ENCODE measurements around the gene IL11.

The IL11 gene

DNA sequence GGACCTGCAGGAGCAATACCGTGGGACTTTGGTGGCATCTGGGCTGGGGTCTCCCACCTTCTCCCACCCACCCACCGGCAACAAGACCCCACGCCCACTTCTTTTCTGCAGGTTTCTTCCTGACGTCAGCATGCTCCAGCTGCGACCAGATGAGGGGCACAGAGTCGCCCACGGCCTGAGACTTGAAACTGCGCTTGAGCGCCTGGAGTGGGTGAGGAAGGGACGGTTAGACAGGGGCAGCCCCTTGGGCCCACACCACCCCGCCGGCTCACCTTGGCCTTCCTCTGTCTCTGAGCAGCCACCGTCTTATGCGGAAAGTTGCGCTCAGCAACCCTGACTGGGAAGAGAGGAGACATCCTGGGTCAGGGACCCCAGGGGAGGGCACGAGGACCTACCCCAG, 9.4 kb downstream of the IL11 start:
- H3K27ac ChIP-seq (replicated peaks; ENCODE audit: low read length): no peak overlapping the region
- no peaks in the 10 kb centered on the region for H3K36me3 ChIP-seq (replicated peaks in 1 of 2; ENCODE audit: control insufficient read depth in 2 of 2, insufficient read depth in 2 of 2, low read length in 2 of 2)
- H3K4ac ChIP-seq (ENCODE audit: low read length): no peak overlapping the region
- no peaks in the 10 kb centered on the region for H3K79me1 ChIP-seq (ENCODE audit: low read depth, low read length)
- peaks cover 0 to 24% (median 10%) of the 10 kb centered on the region in 3 experiments for H3K27me3 ChIP-seq (ENCODE audit: control insufficient read depth in 3 of 3, insufficient read depth in 3 of 3, low read depth in 1 of 3, low read length in 3 of 3)
- H3K23ac ChIP-seq (ENCODE audit: low read depth, low read length, poor library complexity): peak overlapping the region; percentile 60
- no peak overlapping the region for H4K8ac ChIP-seq (ENCODE audit: low read depth, low read length)
- H3K9ac ChIP-seq (ENCODE audit: low read depth, low read length, poor library complexity): no peak overlapping the region
- no peak overlapping the region for H2BK120ac ChIP-seq (ENCODE audit: low read depth, low read length)
- peak overlapping the region; percentile 9 for H2BK15ac ChIP-seq (ENCODE audit: low read length)
- peaks cover 7 to 11% of the 10 kb centered on the region in 2 donors for H3K4me1 ChIP-seq (ENCODE audit: control insufficient read depth in 2 of 2, insufficient read depth in 1 of 2, low read depth in 1 of 2, low read length in 2 of 2)
- H3K9me3 ChIP-seq (replicated peaks in 1 of 2; ENCODE audit: control insufficient read depth in 2 of 2, insufficient read depth in 1 of 2, low read depth in 1 of 2, low read length in 2 of 2): no peaks in the 10 kb centered on the region
- H3K4me3 ChIP-seq (ENCODE audit: low read length in 2 of 2): no peak overlapping the region
- peak overlapping the region; percentile 78 for H2BK5ac ChIP-seq (ENCODE audit: low read length)
- H2BK12ac ChIP-seq (ENCODE audit: low read length): no peak overlapping the region
- no peak overlapping the region for H3K4me2 ChIP-seq (ENCODE audit: insufficient read depth, low read length, poor library complexity, severe bottlenecking)
- WGBS, 2 donors (ENCODE audit: extremely low coverage in 2 of 2, insufficient read length in 2 of 2, insufficient replicate concordance in 1 of 2): no CpG with 5 or more reads among the region's 16 CpGs
- H2AFZ ChIP-seq (ENCODE audit: low read length): no peak overlapping the region
- no peak overlapping the region for H3K14ac ChIP-seq (ENCODE audit: low read length)
- no peak for DNase-seq (ENCODE audit: low spot score)
- H2AK5ac ChIP-seq (ENCODE audit: low read depth, low read length): peak overlapping the region; percentile 84
- no peak overlapping the region for H4K91ac ChIP-seq (ENCODE audit: low read depth, low read length, poor library complexity)
- peak overlapping the region; percentile 28 for H3K18ac ChIP-seq (ENCODE audit: low read length)

DNA sequence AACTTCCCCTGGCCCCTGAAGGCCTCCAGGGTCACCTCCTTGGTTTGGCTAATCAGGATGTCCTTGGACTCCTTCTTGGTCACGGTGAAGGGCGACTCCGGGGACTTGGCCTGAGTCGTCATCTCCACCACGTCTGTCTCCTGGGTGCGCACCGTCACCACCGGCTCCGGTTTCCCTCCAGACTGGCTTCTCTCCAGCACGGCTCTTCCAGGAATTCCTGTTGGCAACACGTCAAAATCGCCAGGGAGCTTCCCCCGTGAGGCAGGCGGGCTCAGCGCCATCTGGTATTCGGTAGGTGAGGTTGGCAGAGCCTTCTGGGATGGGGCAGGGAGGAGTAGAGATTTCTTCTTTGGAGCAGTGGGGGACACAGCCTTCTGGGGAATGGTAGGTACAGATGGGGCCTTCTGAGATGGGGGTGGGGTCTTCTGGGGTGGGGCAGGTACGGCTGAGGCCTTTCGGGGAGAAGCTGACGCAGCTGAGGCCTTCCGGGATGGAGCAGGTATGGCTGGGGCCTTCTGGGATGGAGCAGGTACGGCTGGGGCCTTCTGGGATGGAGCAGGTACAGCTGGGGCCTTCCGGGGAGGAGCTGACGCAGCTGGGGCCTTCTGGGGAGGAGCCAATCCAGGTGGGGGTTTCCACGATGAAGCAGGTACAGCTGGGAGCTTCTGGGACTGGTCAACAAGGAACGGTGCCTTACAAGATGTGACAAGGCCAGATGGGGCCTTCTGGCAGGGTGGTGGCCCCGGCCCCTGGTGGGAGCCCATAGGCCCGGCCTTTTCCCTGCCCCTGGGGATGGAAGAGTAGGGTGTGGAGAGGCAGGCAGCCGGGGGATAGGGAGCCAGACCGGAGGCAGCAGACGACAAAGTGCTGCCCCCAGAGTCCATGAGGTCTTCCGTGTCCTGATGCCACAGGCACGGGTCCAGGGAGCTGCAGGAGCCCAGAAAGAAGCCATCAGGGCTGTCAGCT, 11.0 kb downstream of the IL11 start:
- Histone ChIP-seq H3K9me3 (replicated peaks in 1 of 2; ENCODE audit: control insufficient read depth in 2 of 2, insufficient read depth in 1 of 2, low read depth in 1 of 2, low read length in 2 of 2) (no peaks in the 10 kb centered on the region), H3K36me3 (replicated peaks in 1 of 2; ENCODE audit: control insufficient read depth in 2 of 2, insufficient read depth in 2 of 2, low read length in 2 of 2) (no peaks in the 10 kb centered on the region), H4K91ac (ENCODE audit: low read depth, low read length, poor library complexity) (no peak overlapping the region), H2BK15ac (ENCODE audit: low read length) (peak overlapping the region; percentile 62), H2AFZ (ENCODE audit: low read length) (no peak overlapping the region), H3K4me1 (ENCODE audit: control insufficient read depth in 2 of 2, insufficient read depth in 1 of 2, low read depth in 1 of 2, low read length in 2 of 2) (peaks cover 8 to 11% of the 10 kb centered on the region in 2 donors), H3K23ac (ENCODE audit: low read depth, low read length, poor library complexity) (no peak overlapping the region), H3K14ac (ENCODE audit: low read length) (no peak overlapping the region), H3K27me3 (ENCODE audit: control insufficient read depth in 3 of 3, insufficient read depth in 3 of 3, low read depth in 1 of 3, low read length in 3 of 3) (peaks cover 6 to 36% (median 25%) of the 10 kb centered on the region in 3 experiments), H3K79me1 (ENCODE audit: low read depth, low read length) (no peaks in the 10 kb centered on the region), H2BK12ac (ENCODE audit: low read length) (peak overlapping the region; percentile 4), H3K4me3 (ENCODE audit: low read length in 2 of 2) (no peak overlapping the region), H3K4me2 (ENCODE audit: insufficient read depth, low read length, poor library complexity, severe bottlenecking) (no peak overlapping the region), H2BK120ac (ENCODE audit: low read depth, low read length) (no peak overlapping the region), H3K18ac (ENCODE audit: low read length) (peak overlapping the region; percentile 71), H4K8ac (ENCODE audit: low read depth, low read length) (no peak overlapping the region), H2BK5ac (ENCODE audit: low read length) (peak overlapping the region; percentile 13), H3K27ac (replicated peaks; ENCODE audit: low read length) (no peak overlapping the region), H2AK5ac (ENCODE audit: low read depth, low read length) (peak overlapping the region; percentile 90), H3K9ac (ENCODE audit: low read depth, low read length, poor library complexity) (no peak overlapping the region), H3K4ac (ENCODE audit: low read length) (no peak overlapping the region)
- WGBS, 2 donors (ENCODE audit: extremely low coverage in 2 of 2, insufficient read length in 2 of 2, insufficient replicate concordance in 1 of 2): no CpG with 5 or more reads among the region's 32 CpGs
- DNase-seq (ENCODE audit: low spot score): no peak

DNA sequence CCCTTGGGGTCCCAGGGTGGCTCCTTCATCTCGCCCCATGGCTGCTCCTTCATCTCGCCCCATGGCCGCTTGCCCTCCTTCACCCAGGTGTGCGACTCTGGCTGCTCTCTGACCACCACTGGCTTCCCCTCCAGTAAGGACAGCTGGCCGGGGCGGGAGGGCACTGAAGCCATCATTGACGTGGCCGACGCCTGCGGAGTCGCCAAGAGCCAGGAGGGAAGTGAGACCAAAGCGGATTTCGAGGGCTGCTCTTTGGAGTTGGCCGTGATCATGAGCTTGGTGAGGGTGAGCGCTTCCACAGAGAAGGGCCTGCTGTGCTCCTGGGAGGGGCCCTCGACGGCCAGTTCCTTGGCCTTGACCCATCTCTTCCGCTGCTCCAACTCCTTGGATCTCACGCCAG, 11.8 kb downstream of the IL11 start:
- no CpG with 5 or more reads among the region's 19 CpGs for WGBS, 2 donors (ENCODE audit: extremely low coverage in 2 of 2, insufficient read length in 2 of 2, insufficient replicate concordance in 1 of 2)
- Histone ChIP-seq H3K4me1 (ENCODE audit: control insufficient read depth in 2 of 2, insufficient read depth in 1 of 2, low read depth in 1 of 2, low read length in 2 of 2) (peaks cover 11 to 14% of the 10 kb centered on the region in 2 donors), H3K4me3 (ENCODE audit: low read length in 2 of 2) (no peak overlapping the region), H2AK5ac (ENCODE audit: low read depth, low read length) (peak overlapping the region; percentile 61), H2AFZ (ENCODE audit: low read length) (no peak overlapping the region), H3K27me3 (ENCODE audit: control insufficient read depth in 3 of 3, insufficient read depth in 3 of 3, low read depth in 1 of 3, low read length in 3 of 3) (peaks cover 7 to 44% (median 31%) of the 10 kb centered on the region in 3 experiments), H4K91ac (ENCODE audit: low read depth, low read length, poor library complexity) (no peak overlapping the region), H3K14ac (ENCODE audit: low read length) (peak overlapping the region; percentile 40), H3K79me1 (ENCODE audit: low read depth, low read length) (no peaks in the 10 kb centered on the region), H3K23ac (ENCODE audit: low read depth, low read length, poor library complexity) (no peak overlapping the region), H3K18ac (ENCODE audit: low read length) (no peak overlapping the region), H3K9ac (ENCODE audit: low read depth, low read length, poor library complexity) (no peak overlapping the region), H3K27ac (replicated peaks; ENCODE audit: low read length) (no peak overlapping the region), H4K8ac (ENCODE audit: low read depth, low read length) (no peak overlapping the region), H3K4ac (ENCODE audit: low read length) (no peak overlapping the region), H3K36me3 (replicated peaks in 1 of 2; ENCODE audit: control insufficient read depth in 2 of 2, insufficient read depth in 2 of 2, low read length in 2 of 2) (no peaks in the 10 kb centered on the region), H3K4me2 (ENCODE audit: insufficient read depth, low read length, poor library complexity, severe bottlenecking) (no peak overlapping the region), H2BK15ac (ENCODE audit: low read length) (peak overlapping the region; percentile 62), H2BK120ac (ENCODE audit: low read depth, low read length) (no peak overlapping the region), H2BK12ac (ENCODE audit: low read length) (no peak overlapping the region), H2BK5ac (ENCODE audit: low read length) (no peak overlapping the region), H3K9me3 (replicated peaks in 1 of 2; ENCODE audit: control insufficient read depth in 2 of 2, insufficient read depth in 1 of 2, low read depth in 1 of 2, low read length in 2 of 2) (no peaks in the 10 kb centered on the region)
- DNase-seq (ENCODE audit: low spot score): no peak

DNA sequence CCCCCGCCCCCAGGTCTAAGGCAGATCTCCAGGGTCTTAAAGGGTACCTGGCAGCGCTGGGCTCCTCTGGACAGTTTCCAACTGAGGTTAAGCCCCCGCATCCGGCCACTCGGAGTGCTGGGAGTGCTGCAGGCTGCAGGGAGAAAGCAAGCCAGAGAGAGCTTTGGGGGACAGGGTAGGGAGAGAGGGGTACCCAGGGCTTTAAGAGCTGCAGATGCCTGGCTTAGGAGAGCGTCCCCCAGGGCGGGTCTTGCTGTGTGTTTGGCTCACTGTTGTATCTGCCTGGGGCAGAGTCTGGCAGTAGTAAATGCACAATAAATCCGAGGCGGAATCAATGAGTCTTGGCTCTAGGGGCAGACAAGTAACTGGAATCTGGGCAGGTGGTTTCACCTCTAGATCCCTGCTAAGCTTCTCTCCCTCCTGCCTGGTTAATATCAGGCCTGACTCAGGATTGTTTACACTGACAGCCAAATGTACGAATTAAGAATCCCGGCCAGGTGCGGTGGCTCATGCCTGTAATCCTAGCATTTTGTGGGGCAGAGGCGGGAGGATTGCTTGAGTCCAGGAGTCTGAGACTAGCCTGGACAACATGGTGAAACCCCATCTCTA, 14.9 kb downstream of the IL11 start:
- WGBS, 2 donors (ENCODE audit: extremely low coverage in 2 of 2, insufficient read length in 2 of 2, insufficient replicate concordance in 1 of 2): no CpG with 5 or more reads among the region's 13 CpGs
- Histone ChIP-seq H4K91ac (ENCODE audit: low read depth, low read length, poor library complexity) (no peak overlapping the region), H3K14ac (ENCODE audit: low read length) (no peak overlapping the region), H3K9ac (ENCODE audit: low read depth, low read length, poor library complexity) (no peak overlapping the region), H2BK15ac (ENCODE audit: low read length) (no peak overlapping the region), H3K18ac (ENCODE audit: low read length) (no peak overlapping the region), H2AK5ac (ENCODE audit: low read depth, low read length) (no peak overlapping the region), H2BK12ac (ENCODE audit: low read length) (no peak overlapping the region), H3K4me1 (ENCODE audit: control insufficient read depth in 2 of 2, insufficient read depth in 1 of 2, low read depth in 1 of 2, low read length in 2 of 2) (peaks cover 7% of the 10 kb centered on the region in 2 donors), H3K27ac (replicated peaks; ENCODE audit: low read length) (no peak overlapping the region), H3K4me3 (ENCODE audit: low read length in 2 of 2) (peak overlapping the region in 1 of 2 donors; percentile 30), H2BK5ac (ENCODE audit: low read length) (no peak overlapping the region), H3K23ac (ENCODE audit: low read depth, low read length, poor library complexity) (no peak overlapping the region), H3K4ac (ENCODE audit: low read length) (no peak overlapping the region), H3K9me3 (replicated peaks in 1 of 2; ENCODE audit: control insufficient read depth in 2 of 2, insufficient read depth in 1 of 2, low read depth in 1 of 2, low read length in 2 of 2) (no peaks in the 10 kb centered on the region), H3K79me1 (ENCODE audit: low read depth, low read length) (no peaks in the 10 kb centered on the region), H2BK120ac (ENCODE audit: low read depth, low read length) (no peak overlapping the region), H3K27me3 (ENCODE audit: control insufficient read depth in 3 of 3, insufficient read depth in 3 of 3, low read depth in 1 of 3, low read length in 3 of 3) (peaks cover 7 to 65% (median 54%) of the 10 kb centered on the region in 3 experiments), H4K8ac (ENCODE audit: low read depth, low read length) (no peak overlapping the region), H3K4me2 (ENCODE audit: insufficient read depth, low read length, poor library complexity, severe bottlenecking) (no peak overlapping the region), H2AFZ (ENCODE audit: low read length) (no peak overlapping the region), H3K36me3 (replicated peaks in 1 of 2; ENCODE audit: control insufficient read depth in 2 of 2, insufficient read depth in 2 of 2, low read length in 2 of 2) (no peaks in the 10 kb centered on the region)
- no peak for DNase-seq (ENCODE audit: low spot score)
